KMS-11 (cell line): ENCODE data around the gene UNC93A.
"Not testable (repeated sequence)": the region's sequence is repeated elsewhere in the genome, so short reads cannot be mapped to it uniquely, and the experiment has no call there.

Experiments used
- H2AFZ ChIP-seq: fragments of 200-600 bp; sonication (generic); 2 replicates; pipeline ENCODE4 v1.6.1; 2016; ENCODE audit warnings: antibody characterized with exemption, mixed run types, low read depth
- H3K27ac ChIP-seq: fragments of 200-600 bp; sonication (generic); 2 replicates; pipeline ENCODE4 v1.6.1; 2016; ENCODE audit warnings: mild to moderate bottlenecking, mixed run types
- H3K27me3 ChIP-seq: fragments of 200-600 bp; sonication (generic); 2 replicates; pipeline ENCODE4 v1.6.1; 2017; ENCODE audit warnings: mild to moderate bottlenecking, low read depth, mixed run types, moderate library complexity; ENCODE audit not compliant: insufficient read depth
- H3K36me3 ChIP-seq: fragments of 200-600 bp; sonication (generic); 2 replicates; pipeline ENCODE4 v1.6.1; 2017; ENCODE audit warnings: mild to moderate bottlenecking, mixed run types; ENCODE audit not compliant: insufficient read depth
- H3K4me1 ChIP-seq: fragments of 200-600 bp; sonication (generic); 2 replicates; pipeline ENCODE4 v1.6.1; 2016; ENCODE audit warnings: mild to moderate bottlenecking, low read depth, mixed run types; ENCODE audit not compliant: poor library complexity, severe bottlenecking
- H3K4me2 ChIP-seq: fragments of 200-600 bp; sonication (generic); 2 replicates; pipeline ENCODE4 v1.7.0; 2016; ENCODE audit warnings: mild to moderate bottlenecking, mixed run types
- H3K4me3 ChIP-seq: fragments of 200-600 bp; sonication (generic); IDR thresholded peaks from 2 replicates; pipeline ENCODE4 v1.6.1; 2017; ENCODE audit warnings: low read depth, low read length, mixed read lengths; ENCODE audit not compliant: insufficient read depth
- H3K79me2 ChIP-seq: fragments of 200-600 bp; sonication (generic); 2 replicates; pipeline ENCODE4 v1.6.1; 2016; ENCODE audit warnings: low read depth, mixed run types; ENCODE audit not compliant: insufficient read depth
- H3K9ac ChIP-seq: fragments of 200-600 bp; sonication (generic); 2 replicates; pipeline ENCODE4 v1.6.1; 2016; ENCODE audit warnings: mild to moderate bottlenecking, mixed run types
- H4K20me1 ChIP-seq: fragments of 200-600 bp; sonication (generic); 2 replicates; pipeline ENCODE4 v1.6.1; 2016; ENCODE audit warnings: mild to moderate bottlenecking, mixed run types; ENCODE audit not compliant: insufficient read depth
- TF ChIP-seq, protein P1 (sequence below): fragments of 200-600 bp; sonication (generic); conservative IDR thresholded peaks from 2 replicates; pipeline ENCODE4 v1.6.1; 2017; ENCODE audit warnings: low read depth, mild to moderate bottlenecking, antibody characterized with exemption, low read length, moderate library complexity, mixed read lengths

The UNC93A gene

DNA sequence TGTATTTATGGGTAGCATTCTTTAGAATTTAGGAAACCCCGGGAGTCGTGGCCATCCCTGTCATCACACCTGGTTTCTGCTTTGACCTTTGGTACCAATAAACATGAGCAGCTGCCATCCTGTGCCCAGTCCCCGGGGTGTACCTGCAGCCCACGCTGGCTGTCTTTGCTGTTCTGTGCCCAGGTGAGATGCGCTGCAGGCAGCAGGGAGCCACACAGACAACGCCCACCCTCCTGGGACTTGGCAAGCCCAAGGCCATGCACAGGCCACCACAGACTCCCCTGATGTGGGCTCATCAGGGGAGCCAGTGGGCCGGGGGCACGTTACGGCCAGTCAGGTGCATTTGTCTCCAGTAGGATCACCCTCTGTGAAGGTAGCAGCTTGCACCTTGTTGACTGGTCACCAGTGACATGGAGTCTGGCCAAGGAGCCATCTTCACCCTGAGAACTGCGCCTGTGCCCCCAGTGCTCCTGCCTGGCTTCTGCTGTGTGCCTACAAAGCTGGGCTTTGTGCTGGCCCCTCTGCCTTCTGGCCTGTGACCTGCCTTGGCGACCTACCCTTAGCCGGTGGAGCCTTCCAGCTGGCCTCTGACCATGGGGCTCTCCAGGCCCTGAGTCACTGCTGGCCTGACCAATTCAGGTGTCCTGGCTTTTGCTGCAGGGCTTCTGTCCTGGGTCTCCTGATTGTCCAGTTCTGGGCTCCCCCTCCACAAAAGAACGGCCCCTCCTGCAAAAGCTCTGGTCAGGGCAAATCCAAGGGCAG lies 14.2 kb upstream of the UNC93A start:
- no peaks in the 10 kb centered on the region for H3K36me3 ChIP-seq
- no peak overlapping the region for H2AFZ ChIP-seq
- H3K79me2 ChIP-seq: no peaks in the 10 kb centered on the region
- no peaks in the 10 kb centered on the region for H4K20me1 ChIP-seq
- no peaks in the 10 kb centered on the region for H3K4me1 ChIP-seq
- no peak overlapping the region for H3K27ac ChIP-seq
- TF ChIP-seq, protein P1, sequence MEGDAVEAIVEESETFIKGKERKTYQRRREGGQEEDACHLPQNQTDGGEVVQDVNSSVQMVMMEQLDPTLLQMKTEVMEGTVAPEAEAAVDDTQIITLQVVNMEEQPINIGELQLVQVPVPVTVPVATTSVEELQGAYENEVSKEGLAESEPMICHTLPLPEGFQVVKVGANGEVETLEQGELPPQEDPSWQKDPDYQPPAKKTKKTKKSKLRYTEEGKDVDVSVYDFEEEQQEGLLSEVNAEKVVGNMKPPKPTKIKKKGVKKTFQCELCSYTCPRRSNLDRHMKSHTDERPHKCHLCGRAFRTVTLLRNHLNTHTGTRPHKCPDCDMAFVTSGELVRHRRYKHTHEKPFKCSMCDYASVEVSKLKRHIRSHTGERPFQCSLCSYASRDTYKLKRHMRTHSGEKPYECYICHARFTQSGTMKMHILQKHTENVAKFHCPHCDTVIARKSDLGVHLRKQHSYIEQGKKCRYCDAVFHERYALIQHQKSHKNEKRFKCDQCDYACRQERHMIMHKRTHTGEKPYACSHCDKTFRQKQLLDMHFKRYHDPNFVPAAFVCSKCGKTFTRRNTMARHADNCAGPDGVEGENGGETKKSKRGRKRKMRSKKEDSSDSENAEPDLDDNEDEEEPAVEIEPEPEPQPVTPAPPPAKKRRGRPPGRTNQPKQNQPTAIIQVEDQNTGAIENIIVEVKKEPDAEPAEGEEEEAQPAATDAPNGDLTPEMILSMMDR: no peak
- no peak overlapping the region for H3K9ac ChIP-seq
- H3K27me3 ChIP-seq: no peaks in the 10 kb centered on the region
- H3K4me2 ChIP-seq: no peak overlapping the region
- H3K4me3 ChIP-seq: no peak overlapping the region

DNA sequence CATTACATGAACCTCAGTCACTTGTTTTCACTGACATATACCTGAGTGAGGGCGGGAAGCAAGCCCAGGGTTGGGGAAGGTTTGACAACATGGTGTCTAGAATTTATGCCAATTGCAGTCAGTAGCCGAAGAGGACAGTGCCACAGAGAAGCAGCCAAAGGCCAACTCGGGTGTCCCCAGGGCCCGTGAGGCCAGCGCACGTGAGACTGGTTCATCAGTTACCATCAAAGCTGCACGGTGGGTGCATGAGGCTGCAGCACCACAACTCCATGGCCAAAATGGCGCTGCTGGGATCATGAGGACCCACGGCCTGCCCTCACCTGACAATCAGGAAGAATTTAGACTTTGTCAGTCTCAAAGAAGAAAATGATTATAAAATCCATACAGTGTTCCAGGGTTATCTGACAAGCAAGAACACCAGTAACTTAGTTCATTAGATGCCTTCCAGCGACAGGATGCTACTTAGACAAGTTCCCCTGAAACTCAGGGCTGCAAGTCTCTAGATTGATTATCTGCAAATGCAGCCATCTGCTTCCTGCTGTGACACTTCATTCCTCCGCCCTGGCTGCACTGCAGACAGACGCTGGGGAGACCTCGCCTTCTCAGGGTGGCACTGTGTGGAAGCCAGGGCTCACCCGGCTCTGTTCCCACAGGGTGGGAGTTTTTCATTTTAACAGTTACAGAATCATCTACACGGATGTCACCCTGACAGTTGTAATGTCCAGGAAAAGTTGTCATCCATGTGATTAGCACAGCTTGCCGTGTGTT lies 12.8 kb upstream of the UNC93A start:
- not testable (repeated sequence) for H3K4me3 ChIP-seq, H3K27ac ChIP-seq, H3K79me2 ChIP-seq, H3K4me2 ChIP-seq, H4K20me1 ChIP-seq, H3K9ac ChIP-seq, H3K36me3 ChIP-seq, H2AFZ ChIP-seq, H3K4me1 ChIP-seq, H3K27me3 ChIP-seq

DNA sequence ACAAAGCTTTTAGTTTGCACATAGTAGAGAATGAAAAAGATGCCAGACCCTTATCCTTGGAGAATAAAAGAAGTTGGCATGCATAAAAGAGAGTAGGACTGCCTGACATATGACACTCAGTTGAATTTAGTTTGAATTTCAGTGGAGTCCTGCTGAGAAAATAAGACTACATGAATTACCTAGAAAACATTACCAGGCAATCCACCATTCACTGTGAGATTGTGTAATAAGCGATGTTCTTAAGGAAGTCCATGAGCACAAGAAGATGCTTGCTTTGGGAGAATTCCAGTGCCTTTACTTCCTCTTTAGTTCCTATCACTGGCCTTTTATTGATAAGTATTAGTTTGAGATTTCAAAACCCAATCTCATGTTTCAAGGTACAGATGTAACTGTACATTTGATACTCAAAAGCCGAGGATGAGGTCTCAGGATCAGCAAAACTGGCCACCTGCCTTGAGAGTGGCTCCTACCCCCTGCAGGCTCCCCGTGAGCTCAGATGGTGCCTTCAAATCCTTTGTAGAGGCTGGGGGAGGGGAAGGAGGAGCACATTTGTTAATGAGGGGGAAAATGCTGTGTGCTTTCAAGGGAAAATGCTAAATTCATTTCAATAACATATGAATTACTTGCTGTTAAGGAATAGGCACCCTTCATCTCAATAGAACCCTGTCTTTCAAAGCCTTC lies 11.2 kb upstream of the UNC93A start:
- Histone ChIP-seq H4K20me1 (no peaks in the 10 kb centered on the region), H2AFZ (no peak overlapping the region), H3K27ac (no peak overlapping the region), H3K4me3 (no peak overlapping the region), H3K4me1 (no peaks in the 10 kb centered on the region), H3K36me3 (no peaks in the 10 kb centered on the region), H3K9ac (no peak overlapping the region), H3K4me2 (no peak overlapping the region), H3K27me3 (no peaks in the 10 kb centered on the region), H3K79me2 (no peaks in the 10 kb centered on the region)
- TF ChIP-seq, protein P1: no peak

DNA sequence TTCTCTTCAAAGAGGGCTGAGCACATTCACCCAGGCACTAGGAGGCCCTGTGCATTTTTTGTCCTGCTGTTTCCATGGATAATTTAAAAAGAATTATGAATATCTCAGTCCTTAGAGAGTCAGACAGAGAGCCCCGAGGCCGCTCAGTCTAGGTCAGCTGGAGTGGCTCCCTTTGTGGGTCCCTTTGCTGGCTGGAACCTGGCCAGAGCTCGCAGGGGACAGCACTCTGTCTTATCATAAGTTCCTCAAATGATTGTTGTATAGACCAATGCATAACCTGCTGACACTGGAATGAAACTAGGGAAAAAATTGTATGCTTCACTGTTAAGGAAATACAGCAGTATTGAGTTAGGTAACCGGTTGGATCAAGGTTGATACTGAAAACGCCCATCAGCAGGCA lies 10.6 kb upstream of the UNC93A start:
- not testable (repeated sequence) for H3K36me3 ChIP-seq

DNA sequence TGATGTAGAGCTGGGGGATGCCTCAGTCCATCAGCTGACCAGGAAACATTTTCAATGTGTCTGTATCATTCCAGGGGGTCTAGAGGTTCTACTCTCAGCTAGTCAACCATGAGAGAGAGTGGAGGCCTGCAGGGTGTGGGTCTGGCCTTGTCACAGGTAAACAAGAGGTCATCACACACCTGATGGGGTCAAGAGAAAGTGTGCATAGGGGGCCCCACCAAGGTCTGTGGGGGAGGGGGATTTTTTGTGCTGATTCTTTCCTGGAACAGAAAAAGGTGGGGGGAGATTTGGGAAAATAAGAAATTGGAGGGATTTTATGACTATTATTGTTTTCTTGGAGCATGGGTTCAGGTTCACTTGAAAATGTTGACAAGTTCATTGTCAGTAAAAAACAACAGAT lies 8.9 kb upstream of the UNC93A start:
- TF ChIP-seq, protein P1: no peak
- Histone ChIP-seq H3K27me3 (no peaks in the 10 kb centered on the region), H3K36me3 (no peaks in the 10 kb centered on the region), H3K4me1 (no peaks in the 10 kb centered on the region), H3K4me3 (no peak overlapping the region), H3K79me2 (no peaks in the 10 kb centered on the region), H3K9ac (no peak overlapping the region), H4K20me1 (no peaks in the 10 kb centered on the region), H3K4me2 (no peak overlapping the region), H2AFZ (no peak overlapping the region), H3K27ac (no peak overlapping the region)

More for the DNA sequence above, 10.6 kb upstream of the UNC93A start:
- not testable (repeated sequence) for H3K27ac ChIP-seq, H3K27me3 ChIP-seq, H3K4me2 ChIP-seq, H3K9ac ChIP-seq, H4K20me1 ChIP-seq, H2AFZ ChIP-seq, H3K79me2 ChIP-seq, H3K4me1 ChIP-seq, H3K4me3 ChIP-seq

DNA sequence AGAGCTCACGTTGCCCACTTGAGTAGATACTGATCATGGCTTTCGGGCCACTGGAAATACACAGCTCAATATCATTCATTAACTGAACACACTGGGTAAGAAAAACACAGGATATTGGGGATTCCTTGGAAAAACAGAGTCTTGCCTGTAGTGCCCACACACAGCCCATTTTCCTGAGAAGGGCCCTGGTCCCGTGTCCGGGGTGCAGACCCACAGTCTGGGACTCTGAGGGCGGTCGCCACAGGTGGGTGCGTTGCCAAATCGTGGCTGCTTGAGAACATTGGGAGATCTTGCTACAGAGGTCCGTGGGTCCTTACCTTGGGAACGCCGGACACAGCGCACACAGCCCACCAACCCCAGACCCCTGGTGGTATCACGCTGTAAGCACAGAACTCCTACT lies 6.5 kb upstream of the UNC93A start:
- not testable (repeated sequence) for H3K36me3 ChIP-seq

More for the DNA sequence above, 6.5 kb upstream of the UNC93A start:
- H3K9ac ChIP-seq, H3K27ac ChIP-seq, H2AFZ ChIP-seq, H3K27me3 ChIP-seq, H3K4me3 ChIP-seq, H3K4me1 ChIP-seq, H4K20me1 ChIP-seq, H3K79me2 ChIP-seq, H3K4me2 ChIP-seq: not testable (repeated sequence)
